Measurements from ENCODE around the gene SASH1. TPM values are rescaled to one million over a fixed set of nuclear protein-coding genes. Genes with fewer than 3 reads are reported as not detected.

SASH1 gene
- polyA plus RNA-seq, 3 donors from 2014 or later, result not detected

DNA sequence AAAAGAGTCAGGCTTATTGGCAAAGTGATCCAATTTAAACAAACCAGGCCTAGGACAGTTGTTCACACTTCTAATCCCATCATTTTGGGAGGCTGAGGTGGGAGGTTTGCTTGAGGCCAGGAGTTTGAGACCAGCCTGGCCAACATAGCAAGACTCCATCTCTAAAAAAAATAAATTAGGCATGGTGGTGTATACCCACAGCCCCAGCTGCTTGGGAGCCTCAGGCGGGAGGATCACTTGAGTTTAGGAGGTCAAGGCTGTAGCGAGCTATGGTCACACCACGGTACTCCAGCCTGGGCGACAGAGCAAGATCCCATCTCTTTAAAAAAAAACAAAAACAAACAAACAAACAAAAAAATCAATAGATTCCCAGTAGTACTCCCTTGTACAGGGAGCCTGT, 86.8 kb downstream of the SASH1 start:
- DNase-seq, result no peak
- no peaks in the 10 kb centered on the region for H3K4me1 Mint-ChIP-seq
- H3K27ac Mint-ChIP-seq, result no peak overlapping the region
- H3K9me3 Mint-ChIP-seq, result no peaks in the 10 kb centered on the region
- H3K36me3 Mint-ChIP-seq, result no peaks in the 10 kb centered on the region
- H3K27me3 Mint-ChIP-seq (ENCODE audit: low read depth in 3 of 3), result peaks cover 0 to 1% (median 0%) of the 10 kb centered on the region in 3 donors
- no peak overlapping the region for H3K4me3 Mint-ChIP-seq

DNA sequence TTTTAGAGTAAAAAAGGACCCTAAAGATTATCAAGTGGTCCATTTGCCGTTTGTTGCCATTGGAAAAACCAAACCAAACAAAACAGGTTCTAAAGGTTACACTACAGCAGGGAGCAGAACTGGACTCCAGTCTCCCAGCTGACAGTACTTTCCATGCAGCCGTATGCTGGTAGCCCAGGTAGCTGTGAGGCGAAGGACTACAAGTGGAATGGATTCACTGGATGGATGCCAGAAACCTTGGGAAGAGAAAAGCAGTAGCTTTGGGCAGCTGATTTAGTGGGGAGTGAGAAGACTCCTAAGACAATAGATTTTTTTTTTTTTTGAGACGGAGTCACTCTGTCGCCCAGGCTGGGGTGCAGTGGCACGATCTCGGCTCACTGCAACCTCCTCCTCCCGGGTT, 88.3 kb downstream of the SASH1 start:
- Mint-ChIP-seq H3K27me3 (ENCODE audit: low read depth in 3 of 3) (peaks cover 0 to 1% (median 0%) of the 10 kb centered on the region in 3 donors), H3K27ac (no peak overlapping the region), H3K4me1 (no peaks in the 10 kb centered on the region), H3K4me3 (no peak overlapping the region), H3K36me3 (no peaks in the 10 kb centered on the region), H3K9me3 (no peaks in the 10 kb centered on the region)
- DNase-seq, result no peak

GRCh38 chr6:148431413-148431812, 88.8 kb downstream of the SASH1 start:
- H3K27me3 Mint-ChIP-seq (ENCODE audit: low read depth in 3 of 3), result peaks cover 0 to 1% (median 0%) of the 10 kb centered on the region in 3 donors
- H3K4me3 Mint-ChIP-seq, result no peak overlapping the region
- H3K4me1 Mint-ChIP-seq, result no peaks in the 10 kb centered on the region
- DNase-seq, result no peak
- no peaks in the 10 kb centered on the region for H3K36me3 Mint-ChIP-seq
- H3K9me3 Mint-ChIP-seq, result no peaks in the 10 kb centered on the region
- H3K27ac Mint-ChIP-seq, result no peak overlapping the region

DNA sequence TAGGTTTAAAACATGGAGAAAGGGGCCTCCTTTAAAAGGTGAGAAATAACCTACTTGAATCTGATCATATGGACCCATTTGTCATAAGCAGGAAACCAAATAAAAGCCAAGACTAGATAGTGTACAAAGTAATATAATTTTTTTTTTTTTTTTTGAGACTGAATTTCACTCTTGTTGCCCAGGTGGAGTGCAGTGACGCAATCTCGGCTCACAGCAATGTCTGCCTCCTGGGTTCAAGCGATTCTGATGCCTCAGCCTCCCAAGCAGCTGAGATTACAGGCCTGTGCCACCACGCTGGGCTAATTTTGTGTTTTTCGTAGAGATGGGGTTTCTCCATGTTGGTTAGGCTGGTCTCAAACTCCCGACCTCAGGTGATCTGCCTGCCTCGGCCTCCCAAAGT, 89.2 kb downstream of the SASH1 start:
- Mint-ChIP-seq H3K27ac (no peak overlapping the region), H3K27me3 (ENCODE audit: low read depth in 3 of 3) (peaks cover 0 to 1% (median 0%) of the 10 kb centered on the region in 3 donors), H3K36me3 (no peaks in the 10 kb centered on the region), H3K4me3 (no peak overlapping the region), H3K4me1 (no peaks in the 10 kb centered on the region), H3K9me3 (no peaks in the 10 kb centered on the region)
- no peak for DNase-seq

GRCh38 chr6:148432462-148433195, 90.0 kb downstream of the SASH1 start:
- no peaks in the 10 kb centered on the region for H3K9me3 Mint-ChIP-seq

DNA sequence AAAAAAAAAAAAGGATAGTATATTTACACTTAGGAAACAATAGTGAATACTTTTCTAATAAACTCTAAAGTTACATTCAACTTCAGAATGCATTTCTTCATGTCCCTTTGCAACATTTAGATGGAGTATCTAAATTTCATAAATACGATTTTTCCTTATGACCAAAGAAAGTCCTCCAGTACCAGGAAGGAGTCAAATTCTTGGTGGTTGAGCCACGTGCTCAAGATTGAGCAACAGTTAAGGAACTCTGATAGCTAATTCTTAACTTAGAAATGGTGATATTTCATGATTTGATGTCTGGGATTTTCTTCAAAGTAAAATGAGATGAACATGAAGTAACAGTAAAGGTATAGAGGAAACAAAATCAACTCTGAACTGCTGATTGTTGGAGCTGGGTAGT, 92.7 kb downstream of the SASH1 start:
- no peak for DNase-seq
- no peak overlapping the region for H3K4me3 Mint-ChIP-seq
- peaks cover 2 to 5% (median 5%) of the 10 kb centered on the region in 3 donors for H3K27me3 Mint-ChIP-seq (ENCODE audit: low read depth in 3 of 3)
- H3K27ac Mint-ChIP-seq, result no peak overlapping the region
- H3K9me3 Mint-ChIP-seq, result no peaks in the 10 kb centered on the region
- H3K4me1 Mint-ChIP-seq, result no peaks in the 10 kb centered on the region
- H3K36me3 Mint-ChIP-seq, result no peaks in the 10 kb centered on the region

More at GRCh38 chr6:148432462-148433195, 90.0 kb downstream of the SASH1 start:
- Mint-ChIP-seq H3K4me3 (no peak overlapping the region), H3K36me3 (no peaks in the 10 kb centered on the region), H3K4me1 (no peaks in the 10 kb centered on the region), H3K27me3 (ENCODE audit: low read depth in 3 of 3) (peaks cover 0 to 1% (median 0%) of the 10 kb centered on the region in 3 donors), H3K27ac (no peak overlapping the region)
- no peak for DNase-seq

DNA sequence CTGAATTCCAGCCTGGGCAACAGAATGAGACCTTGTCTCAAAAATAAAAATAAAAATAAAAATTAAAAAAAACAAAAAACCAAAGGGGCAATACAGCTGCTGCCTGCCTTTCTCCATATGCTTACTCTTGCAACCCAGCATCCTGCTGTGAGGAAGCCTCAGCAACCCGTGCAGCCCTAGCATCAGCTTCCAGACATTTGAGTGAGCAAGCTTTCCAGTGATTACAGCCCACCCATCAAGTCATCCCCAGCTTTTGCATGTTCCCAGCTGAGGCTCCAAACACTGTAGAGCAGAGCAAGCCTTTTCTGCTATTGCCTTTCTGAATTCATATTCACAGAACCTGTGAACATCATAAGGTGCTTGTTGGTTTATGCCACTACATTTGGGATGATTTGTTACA, 93.8 kb downstream of the SASH1 start:
- Mint-ChIP-seq H3K9me3 (no peaks in the 10 kb centered on the region), H3K4me1 (no peaks in the 10 kb centered on the region), H3K36me3 (no peaks in the 10 kb centered on the region), H3K27me3 (ENCODE audit: low read depth in 3 of 3) (peaks cover 2 to 5% (median 5%) of the 10 kb centered on the region in 3 donors), H3K27ac (no peak overlapping the region), H3K4me3 (no peak overlapping the region)
- no peak for DNase-seq

DNA sequence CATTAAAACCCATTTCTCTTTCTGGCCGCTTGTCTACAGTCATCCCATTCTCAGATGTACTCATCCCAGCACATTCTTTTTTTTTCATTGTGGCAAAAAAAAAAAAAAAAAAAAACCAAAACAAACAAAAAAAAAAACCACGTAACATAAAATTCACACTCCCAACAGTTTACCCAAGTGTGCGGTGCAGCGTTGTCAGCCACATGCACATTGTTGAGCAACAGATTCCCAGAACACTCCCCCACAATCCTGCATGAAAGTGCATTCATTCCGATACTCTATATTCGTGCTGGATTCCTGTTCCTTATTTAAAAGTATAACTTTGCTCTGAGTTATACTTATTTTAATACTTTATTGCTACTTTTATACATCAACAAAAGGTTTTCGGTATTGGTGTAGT, 96.0 kb downstream of the SASH1 start:
- Mint-ChIP-seq H3K4me1 (no peaks in the 10 kb centered on the region), H3K4me3 (no peak overlapping the region), H3K27me3 (ENCODE audit: low read depth in 3 of 3) (peaks cover 3 to 5% (median 3%) of the 10 kb centered on the region in 3 donors), H3K9me3 (no peaks in the 10 kb centered on the region), H3K27ac (no peak overlapping the region), H3K36me3 (no peaks in the 10 kb centered on the region)
- no peak for DNase-seq

GRCh38 chr6:148440016-148440415, 97.4 kb downstream of the SASH1 start:
- Mint-ChIP-seq H3K9me3 (no peaks in the 10 kb centered on the region), H3K4me1 (no peaks in the 10 kb centered on the region), H3K36me3 (no peaks in the 10 kb centered on the region), H3K27ac (no peak overlapping the region), H3K4me3 (no peak overlapping the region), H3K27me3 (ENCODE audit: low read depth in 3 of 3) (peaks cover 3 to 6% (median 5%) of the 10 kb centered on the region in 3 donors)
- no peak for DNase-seq

GRCh38 chr6:148440877-148441453, 98.3 kb downstream of the SASH1 start:
- Mint-ChIP-seq H3K27me3 (ENCODE audit: low read depth in 3 of 3) (peaks cover 4 to 8% (median 5%) of the 10 kb centered on the region in 3 donors), H3K27ac (no peak overlapping the region), H3K4me3 (no peak overlapping the region), H3K36me3 (no peaks in the 10 kb centered on the region), H3K9me3 (no peaks in the 10 kb centered on the region), H3K4me1 (no peaks in the 10 kb centered on the region)
- no peak for DNase-seq

DNA sequence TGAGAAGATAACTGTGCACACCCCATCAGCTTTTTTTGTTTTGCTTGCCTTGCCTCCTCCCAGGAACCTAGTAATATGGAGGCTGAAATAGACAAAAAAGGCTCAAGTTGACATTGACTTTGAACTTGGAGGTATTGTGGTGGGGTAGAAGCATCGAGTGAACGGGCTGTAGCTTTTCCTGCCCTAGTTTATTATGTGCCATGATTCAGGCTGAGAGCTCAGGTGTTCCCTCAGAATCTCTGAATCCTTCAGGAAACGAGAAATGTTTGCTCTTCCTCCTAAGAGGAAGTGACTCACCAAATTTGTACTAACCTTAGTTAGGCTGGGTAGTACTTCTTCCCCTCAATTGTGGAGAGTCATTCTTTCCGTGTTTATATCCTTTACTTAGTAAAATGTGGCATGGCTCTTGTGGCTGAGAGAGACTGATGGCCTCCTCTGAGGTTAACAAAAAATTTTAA, 98.8 kb downstream of the SASH1 start:
- H3K27ac Mint-ChIP-seq, result no peak overlapping the region
- H3K9me3 Mint-ChIP-seq, result no peaks in the 10 kb centered on the region
- no peaks in the 10 kb centered on the region for H3K36me3 Mint-ChIP-seq
- H3K27me3 Mint-ChIP-seq (ENCODE audit: low read depth in 3 of 3), result peaks cover 4 to 8% (median 5%) of the 10 kb centered on the region in 3 donors
- no peak overlapping the region for H3K4me3 Mint-ChIP-seq
- no peaks in the 10 kb centered on the region for H3K4me1 Mint-ChIP-seq
- no peak for DNase-seq

GRCh38 chr6:148443798-148444560, 101.3 kb downstream of the SASH1 start:
- H3K4me3 Mint-ChIP-seq, result no peak overlapping the region
- no peaks in the 10 kb centered on the region for H3K4me1 Mint-ChIP-seq
- peaks cover 2 to 11% (median 6%) of the 10 kb centered on the region in 3 donors for H3K27me3 Mint-ChIP-seq (ENCODE audit: low read depth in 3 of 3)
- H3K27ac Mint-ChIP-seq, result no peak overlapping the region
- no peaks in the 10 kb centered on the region for H3K36me3 Mint-ChIP-seq
- H3K9me3 Mint-ChIP-seq, result no peaks in the 10 kb centered on the region
- DNase-seq, result no peak

DNA sequence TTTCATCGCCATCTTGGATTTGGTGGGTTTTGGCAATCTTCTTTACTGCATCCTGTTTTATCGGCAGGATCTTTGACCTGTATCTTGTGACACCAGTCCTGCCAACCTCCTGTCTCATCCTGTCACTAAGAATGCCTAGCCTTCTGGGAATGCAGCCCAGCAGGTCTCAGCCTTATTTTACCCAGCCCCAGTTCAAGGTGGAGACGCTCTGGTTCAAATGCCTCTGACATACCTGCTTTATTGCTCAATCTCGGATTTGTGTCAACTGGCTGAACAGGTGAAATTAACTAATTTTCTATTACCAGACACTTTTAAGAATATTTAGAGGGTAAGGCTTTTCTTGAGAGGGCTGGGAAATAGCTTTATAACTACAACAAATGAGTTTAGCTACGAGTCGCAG, 102.5 kb downstream of the SASH1 start:
- Mint-ChIP-seq H3K27ac (no peak overlapping the region), H3K9me3 (no peaks in the 10 kb centered on the region), H3K4me1 (no peaks in the 10 kb centered on the region), H3K36me3 (no peaks in the 10 kb centered on the region), H3K4me3 (no peak overlapping the region), H3K27me3 (ENCODE audit: low read depth in 3 of 3) (peaks cover 0 to 10% (median 5%) of the 10 kb centered on the region in 3 donors)
- no peak for DNase-seq

DNA sequence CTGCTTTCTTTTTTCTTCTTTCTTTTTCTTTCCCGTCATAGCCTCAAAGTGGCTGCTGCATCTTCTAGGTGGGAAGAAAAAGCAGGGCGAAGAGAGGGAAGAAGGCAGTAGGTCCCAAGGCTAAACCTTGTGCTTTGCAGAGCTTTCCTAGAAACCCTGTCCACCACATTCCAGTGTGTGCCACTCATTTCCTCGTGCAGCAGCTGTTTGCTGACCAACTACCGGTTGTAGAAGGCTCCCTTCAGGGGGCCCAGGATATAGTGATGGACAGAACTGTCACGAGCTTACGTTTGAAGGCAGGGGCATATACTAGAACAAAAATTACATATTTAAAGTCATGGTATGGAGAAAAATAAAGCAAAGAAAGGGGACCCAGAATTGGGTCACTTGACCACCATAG, 103.0 kb downstream of the SASH1 start:
- H3K9me3 Mint-ChIP-seq, result no peaks in the 10 kb centered on the region
- H3K27ac Mint-ChIP-seq, result no peak overlapping the region
- H3K27me3 Mint-ChIP-seq (ENCODE audit: low read depth in 3 of 3), result peaks cover 0 to 10% (median 5%) of the 10 kb centered on the region in 3 donors
- H3K36me3 Mint-ChIP-seq, result no peaks in the 10 kb centered on the region
- H3K4me1 Mint-ChIP-seq, result no peaks in the 10 kb centered on the region
- no peak overlapping the region for H3K4me3 Mint-ChIP-seq
- no peak for DNase-seq
